Measurements from ENCODE around the gene SSTR5.
A peak's percentile ranks its signal among the peaks of the same experiment; 100 is the strongest.

The SSTR5 gene

GRCh38 chr16:1053121-1053521 lies 19.4 kb upstream of the SSTR5 start:
- no peak for TF ChIP-seq CTCF (IDR thresholded peaks at IDR 0.05; ENCODE audit: low read length, missing control alignments)
- no peak for DNase-seq (ENCODE audit: low read depth)
- no peak overlapping the region for H3K4me3 ChIP-seq (replicated peaks; ENCODE audit: low read depth, low read length)

GRCh38 chr16:1053700-1054368 lies 18.7 kb upstream of the SSTR5 start:
- DNase-seq (ENCODE audit: low read depth) = no peak
- TF ChIP-seq CTCF (IDR thresholded peaks at IDR 0.05; ENCODE audit: low read length, missing control alignments) = no peak
- H3K4me3 ChIP-seq (replicated peaks; ENCODE audit: low read depth, low read length) = no peak overlapping the region

GRCh38 chr16:1054660-1055556 lies 17.6 kb upstream of the SSTR5 start:
- H3K4me3 ChIP-seq (replicated peaks; ENCODE audit: low read depth, low read length) = no peak overlapping the region
- DNase-seq (ENCODE audit: low read depth) = peak; percentile 60
- peak; percentile 68 for TF ChIP-seq CTCF (IDR thresholded peaks at IDR 0.05; ENCODE audit: low read length, missing control alignments)

GRCh38 chr16:1055557-1055924 lies 17.0 kb upstream of the SSTR5 start:
- H3K4me3 ChIP-seq (replicated peaks; ENCODE audit: low read depth, low read length) = no peak overlapping the region
- no peak for TF ChIP-seq CTCF (IDR thresholded peaks at IDR 0.05; ENCODE audit: low read length, missing control alignments)
- DNase-seq (ENCODE audit: low read depth) = no peak

- DNase-seq (ENCODE audit: low read depth) = no peak
- TF ChIP-seq CTCF (IDR thresholded peaks at IDR 0.05; ENCODE audit: low read length, missing control alignments) = no peak
- no peak overlapping the region for H3K4me3 ChIP-seq (replicated peaks; ENCODE audit: low read depth, low read length)
Measured at GRCh38 chr16:1056196-1056595, 16.4 kb upstream of the SSTR5 start.

GRCh38 chr16:1057252-1057932 lies 15.2 kb upstream of the SSTR5 start:
- TF ChIP-seq CTCF (IDR thresholded peaks at IDR 0.05; ENCODE audit: low read length, missing control alignments) = peak; percentile 59
- H3K4me3 ChIP-seq (replicated peaks; ENCODE audit: low read depth, low read length) = no peak overlapping the region
- peak; percentile 19 for DNase-seq (ENCODE audit: low read depth)
